Parathyroid adenoma (tissue), 2 donors: Measurements from ENCODE around the gene DAPK1.

Experiments used
- H2AFZ ChIP-seq: fragments of 300-600 bp; sonication (generic); one replicate; pipeline ENCODE4 v1.7.0; 2017; ENCODE audit warnings: antibody characterized with exemption, mild to moderate bottlenecking
- H3K27ac ChIP-seq: fragments of 300-600 bp; sonication (generic); one replicate; pipeline ENCODE4 v1.7.0; 2017
- H3K27me3 ChIP-seq: fragments of 300-600 bp; sonication (generic); one replicate; pipeline ENCODE4 v1.7.0; 2017; ENCODE audit warnings: low read length; ENCODE audit not compliant: control insufficient read depth, insufficient read depth
- H3K36me3 ChIP-seq: fragments of 300-600 bp; sonication (generic); one replicate; pipeline ENCODE4 v1.7.0; 2017; ENCODE audit warnings: low read length; ENCODE audit not compliant: control insufficient read depth, insufficient read depth
- H3K4me1 ChIP-seq: fragments of 300-600 bp; sonication (generic); one replicate; pipeline ENCODE4 v1.7.0; 2017; ENCODE audit warnings: control low read depth
- H3K4me2 ChIP-seq: fragments of 300-600 bp; sonication (generic); one replicate; pipeline ENCODE4 v1.7.0; 2017; ENCODE audit warnings: low read length
- H3K4me3 ChIP-seq: fragments of 300-600 bp; sonication (generic); one replicate; pipeline ENCODE4 v1.7.0; 2017; ENCODE audit warnings: low read depth, low read length
- H3K79me2 ChIP-seq: fragments of 300-600 bp; sonication (generic); one replicate; pipeline ENCODE4 v1.7.0; 2017; ENCODE audit warnings: control low read depth
- H3K9ac ChIP-seq: fragments of 300-600 bp; sonication (generic); one replicate; pipeline ENCODE4 v1.7.0; 2017; ENCODE audit warnings: mild to moderate bottlenecking
- H3K9me3 ChIP-seq: fragments of 300-600 bp; sonication (generic); one replicate; pipeline ENCODE4 v1.7.0; 2017; ENCODE audit warnings: low read length; ENCODE audit not compliant: control insufficient read depth
- TF ChIP-seq, protein P1 (sequence below): fragments of 300-600 bp; sonication (generic); IDR thresholded peaks from one replicate; pipeline ENCODE4 v1.7.0; 2017; ENCODE audit warnings: antibody characterized with exemption, mild to moderate bottlenecking
- donor health status: primary hyperparathyroidism.

DAPK1 gene

DNA sequence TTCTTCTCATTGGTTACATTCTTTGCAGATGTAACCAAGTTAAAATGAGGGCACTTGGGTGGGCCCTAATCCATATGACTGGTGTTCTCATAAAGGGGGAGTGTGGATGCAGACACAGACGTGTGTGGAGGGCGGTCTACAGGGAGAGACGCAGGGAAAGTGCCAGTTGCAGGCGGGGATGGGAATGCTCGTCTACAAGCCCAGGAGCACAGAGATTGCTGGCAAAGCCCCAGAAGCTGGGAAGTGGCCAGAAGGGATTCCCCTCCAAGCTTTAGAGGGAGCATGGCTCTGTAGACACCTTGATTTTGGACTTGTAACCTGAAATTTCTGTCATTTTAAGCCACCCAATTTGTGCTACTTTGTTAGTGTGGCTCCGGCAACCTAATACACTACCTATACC, 131.4 kb downstream of the DAPK1 start:
- TF ChIP-seq, protein P1, sequence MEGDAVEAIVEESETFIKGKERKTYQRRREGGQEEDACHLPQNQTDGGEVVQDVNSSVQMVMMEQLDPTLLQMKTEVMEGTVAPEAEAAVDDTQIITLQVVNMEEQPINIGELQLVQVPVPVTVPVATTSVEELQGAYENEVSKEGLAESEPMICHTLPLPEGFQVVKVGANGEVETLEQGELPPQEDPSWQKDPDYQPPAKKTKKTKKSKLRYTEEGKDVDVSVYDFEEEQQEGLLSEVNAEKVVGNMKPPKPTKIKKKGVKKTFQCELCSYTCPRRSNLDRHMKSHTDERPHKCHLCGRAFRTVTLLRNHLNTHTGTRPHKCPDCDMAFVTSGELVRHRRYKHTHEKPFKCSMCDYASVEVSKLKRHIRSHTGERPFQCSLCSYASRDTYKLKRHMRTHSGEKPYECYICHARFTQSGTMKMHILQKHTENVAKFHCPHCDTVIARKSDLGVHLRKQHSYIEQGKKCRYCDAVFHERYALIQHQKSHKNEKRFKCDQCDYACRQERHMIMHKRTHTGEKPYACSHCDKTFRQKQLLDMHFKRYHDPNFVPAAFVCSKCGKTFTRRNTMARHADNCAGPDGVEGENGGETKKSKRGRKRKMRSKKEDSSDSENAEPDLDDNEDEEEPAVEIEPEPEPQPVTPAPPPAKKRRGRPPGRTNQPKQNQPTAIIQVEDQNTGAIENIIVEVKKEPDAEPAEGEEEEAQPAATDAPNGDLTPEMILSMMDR, result no peak
- H3K9ac ChIP-seq, result no peak overlapping the region
- H3K79me2 ChIP-seq, result no peaks in the 10 kb centered on the region

DNA sequence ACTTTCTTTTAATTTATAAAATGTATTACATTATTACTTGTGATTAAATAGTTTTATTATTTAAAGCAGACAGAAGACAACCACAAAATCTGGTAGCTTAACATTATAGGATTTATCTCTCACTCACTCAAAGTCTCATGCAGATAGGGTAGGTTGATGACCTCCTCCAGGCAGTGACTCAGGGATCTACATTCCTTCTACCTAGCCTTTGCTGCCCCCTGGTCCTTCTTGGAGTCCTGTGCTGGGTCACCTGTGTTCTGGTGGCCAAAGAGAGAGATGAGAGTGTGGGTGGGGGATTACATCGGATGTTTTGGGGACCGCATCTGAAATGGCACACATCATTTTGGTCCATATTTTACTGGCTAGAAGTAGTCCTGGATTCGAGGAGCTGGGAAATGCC, 132.6 kb downstream of the DAPK1 start:
- H3K36me3 ChIP-seq, result no peaks in the 10 kb centered on the region
- no peaks in the 10 kb centered on the region for H3K79me2 ChIP-seq
- H3K9me3 ChIP-seq, result no peaks in the 10 kb centered on the region
- no peaks in the 10 kb centered on the region for H3K4me1 ChIP-seq
- TF ChIP-seq, protein P1, result no peak
- H2AFZ ChIP-seq, result no peak overlapping the region
- H3K27ac ChIP-seq, result no peak overlapping the region
- H3K27me3 ChIP-seq, result no peaks in the 10 kb centered on the region
- H3K9ac ChIP-seq, result no peak overlapping the region
- H3K4me3 ChIP-seq, result no peak overlapping the region
- H3K4me2 ChIP-seq, result no peak overlapping the region

More for the DNA sequence above, 131.4 kb downstream of the DAPK1 start:
- Histone ChIP-seq H3K27ac (no peak overlapping the region), H3K27me3 (no peaks in the 10 kb centered on the region), H3K4me3 (no peak overlapping the region), H3K36me3 (no peaks in the 10 kb centered on the region), H3K4me2 (no peak overlapping the region), H2AFZ (no peak overlapping the region), H3K9me3 (no peaks in the 10 kb centered on the region), H3K4me1 (no peaks in the 10 kb centered on the region)

DNA sequence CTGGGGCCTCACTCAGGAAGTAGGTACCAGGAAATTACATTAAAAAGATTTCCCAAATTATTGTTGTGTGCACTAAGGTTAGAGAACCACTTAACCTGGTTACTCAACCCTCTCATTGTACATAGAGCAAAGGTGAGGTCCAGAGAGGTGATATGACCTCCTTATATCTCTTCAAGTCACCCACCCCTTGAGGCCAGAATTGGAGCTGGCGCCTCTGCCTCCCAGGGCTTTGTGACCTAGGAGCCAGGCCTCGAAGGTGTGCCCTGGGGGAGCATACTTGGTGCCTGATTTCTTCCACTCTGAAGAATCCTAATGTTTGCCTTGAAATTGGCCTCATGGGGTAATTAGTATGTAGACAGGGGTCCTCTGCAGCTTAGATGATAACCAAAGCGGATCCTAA, 133.2 kb downstream of the DAPK1 start:
- Histone ChIP-seq H3K4me2 (no peak overlapping the region), H3K9ac (no peak overlapping the region), H3K79me2 (no peaks in the 10 kb centered on the region), H3K27me3 (no peaks in the 10 kb centered on the region), H3K9me3 (no peaks in the 10 kb centered on the region), H2AFZ (no peak overlapping the region), H3K4me1 (no peaks in the 10 kb centered on the region), H3K4me3 (no peak overlapping the region), H3K27ac (no peak overlapping the region), H3K36me3 (no peaks in the 10 kb centered on the region)
- TF ChIP-seq, protein P1, result no peak

DNA sequence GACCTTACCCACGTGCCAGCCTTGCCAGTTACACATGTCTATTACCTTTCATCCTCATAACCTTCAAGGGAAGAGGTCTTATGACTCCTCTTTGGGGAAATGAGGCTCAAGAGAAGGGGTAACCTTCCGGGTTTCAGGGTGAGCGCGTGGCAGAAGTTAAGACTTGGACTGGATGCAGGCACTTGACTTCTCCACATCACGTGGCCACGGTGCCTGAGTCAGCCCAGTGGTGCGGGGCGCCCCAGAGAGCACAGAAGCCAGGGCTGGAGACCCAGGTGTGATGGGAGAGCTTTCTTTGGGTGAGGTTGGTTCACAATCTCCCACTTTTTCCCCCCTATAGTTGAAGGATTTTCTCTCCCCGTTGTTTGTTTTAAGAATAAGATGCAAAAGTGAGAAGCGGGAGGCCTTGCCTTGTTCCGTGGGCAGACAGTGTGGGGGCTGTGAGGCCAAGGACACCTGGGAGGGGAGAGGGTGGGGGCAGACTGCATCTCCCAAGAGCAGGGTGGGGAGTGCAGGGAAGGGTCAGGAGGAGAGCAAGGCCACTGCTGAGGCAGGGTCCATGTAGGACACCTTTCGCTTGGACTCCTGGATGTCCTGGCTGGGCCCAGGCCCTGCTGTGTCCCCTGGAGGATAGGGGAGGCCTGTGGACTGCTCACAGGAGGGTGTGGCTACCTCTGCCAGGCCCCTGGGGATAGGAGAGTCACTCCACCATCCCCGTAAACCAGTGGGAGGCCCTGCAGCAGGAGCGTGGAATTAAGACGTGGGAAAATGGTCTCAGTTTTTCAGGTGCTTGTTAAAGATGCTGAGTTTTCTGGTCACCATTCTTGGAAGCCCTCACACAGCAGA, 138.2 kb downstream of the DAPK1 start:
- no peak overlapping the region for H3K4me2 ChIP-seq
- H3K27ac ChIP-seq, result no peak overlapping the region
- H3K79me2 ChIP-seq, result no peaks in the 10 kb centered on the region
- H3K4me1 ChIP-seq, result peaks cover 17% of the 10 kb centered on the region
- TF ChIP-seq, protein P1, result no peak
- H3K27me3 ChIP-seq, result no peaks in the 10 kb centered on the region
- no peaks in the 10 kb centered on the region for H3K9me3 ChIP-seq
- H3K9ac ChIP-seq, result no peak overlapping the region
- no peak overlapping the region for H2AFZ ChIP-seq
- H3K4me3 ChIP-seq, result no peak overlapping the region
- no peaks in the 10 kb centered on the region for H3K36me3 ChIP-seq

DNA sequence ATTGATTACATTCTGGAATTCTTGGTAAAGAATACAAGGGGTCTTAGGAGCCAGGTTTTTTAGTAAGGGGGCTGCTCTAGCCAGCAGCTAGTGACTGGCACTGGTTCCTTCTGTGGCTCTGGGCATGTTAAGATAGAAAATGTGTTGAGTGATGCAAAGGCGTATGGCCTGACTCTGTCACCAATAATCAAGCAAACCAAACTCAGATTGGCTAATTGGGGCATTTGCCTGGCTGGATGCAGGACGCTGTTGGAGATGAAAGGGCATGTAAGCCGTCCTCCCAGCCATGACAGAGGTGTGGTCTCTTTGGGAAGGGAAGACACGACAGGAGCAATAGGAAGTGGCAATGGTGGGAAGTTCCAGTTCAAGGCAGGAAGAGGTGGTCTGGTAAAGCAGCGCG, 140.6 kb downstream of the DAPK1 start:
- no peaks in the 10 kb centered on the region for H3K27me3 ChIP-seq
- H3K4me3 ChIP-seq, result no peak overlapping the region
- H3K4me2 ChIP-seq, result no peak overlapping the region
- no peak overlapping the region for H3K27ac ChIP-seq
- H3K79me2 ChIP-seq, result no peaks in the 10 kb centered on the region
- no peak overlapping the region for H2AFZ ChIP-seq
- H3K9ac ChIP-seq, result no peak overlapping the region
- TF ChIP-seq, protein P1, result no peak
- H3K4me1 ChIP-seq, result peaks cover 25% of the 10 kb centered on the region
- H3K36me3 ChIP-seq, result no peaks in the 10 kb centered on the region
- H3K9me3 ChIP-seq, result no peaks in the 10 kb centered on the region
